ENCODE data around the gene NEMP2. TPM values are rescaled to one million over a fixed set of nuclear protein-coding genes. Genes with fewer than 3 reads are reported as not detected.

NEMP2 gene
- total RNA-seq, 1 donor from 2014 or later = 9.8 TPM

DNA sequence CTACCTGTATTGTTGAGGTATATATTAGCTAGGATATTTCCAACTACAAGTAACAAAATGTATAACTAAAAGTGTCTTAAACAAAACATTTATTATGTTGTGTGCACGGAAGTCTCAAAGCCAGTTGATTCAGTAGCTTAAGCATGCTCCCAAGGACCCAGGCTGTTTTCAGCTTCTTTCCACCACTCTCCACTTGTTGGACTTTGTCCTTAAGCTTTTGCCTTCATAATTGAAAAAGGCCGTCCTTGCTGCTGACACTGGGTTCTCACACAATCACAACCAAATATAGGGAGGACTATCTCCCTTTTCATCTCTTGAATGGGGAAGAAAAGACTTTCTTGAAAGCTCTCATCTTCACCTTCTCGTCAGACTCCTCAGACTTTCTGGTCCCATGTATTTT, 12.2 kb upstream of the NEMP2 start:
- H3K9me3 Mint-ChIP-seq = peaks cover 3% of the 10 kb centered on the region
- TF ChIP-seq, protein P1, sequence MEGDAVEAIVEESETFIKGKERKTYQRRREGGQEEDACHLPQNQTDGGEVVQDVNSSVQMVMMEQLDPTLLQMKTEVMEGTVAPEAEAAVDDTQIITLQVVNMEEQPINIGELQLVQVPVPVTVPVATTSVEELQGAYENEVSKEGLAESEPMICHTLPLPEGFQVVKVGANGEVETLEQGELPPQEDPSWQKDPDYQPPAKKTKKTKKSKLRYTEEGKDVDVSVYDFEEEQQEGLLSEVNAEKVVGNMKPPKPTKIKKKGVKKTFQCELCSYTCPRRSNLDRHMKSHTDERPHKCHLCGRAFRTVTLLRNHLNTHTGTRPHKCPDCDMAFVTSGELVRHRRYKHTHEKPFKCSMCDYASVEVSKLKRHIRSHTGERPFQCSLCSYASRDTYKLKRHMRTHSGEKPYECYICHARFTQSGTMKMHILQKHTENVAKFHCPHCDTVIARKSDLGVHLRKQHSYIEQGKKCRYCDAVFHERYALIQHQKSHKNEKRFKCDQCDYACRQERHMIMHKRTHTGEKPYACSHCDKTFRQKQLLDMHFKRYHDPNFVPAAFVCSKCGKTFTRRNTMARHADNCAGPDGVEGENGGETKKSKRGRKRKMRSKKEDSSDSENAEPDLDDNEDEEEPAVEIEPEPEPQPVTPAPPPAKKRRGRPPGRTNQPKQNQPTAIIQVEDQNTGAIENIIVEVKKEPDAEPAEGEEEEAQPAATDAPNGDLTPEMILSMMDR (conservative IDR thresholded peaks at IDR 0.05) = no peak
- H3K4me3 Mint-ChIP-seq = no peak overlapping the region
- H3K36me3 Mint-ChIP-seq (ENCODE audit: low read depth) = peaks cover 15% of the 10 kb centered on the region
- peaks cover 8% of the 10 kb centered on the region for H3K4me1 Mint-ChIP-seq
- no peak overlapping the region for H3K27ac Mint-ChIP-seq (ENCODE audit: unreplicated experiment)
- DNase-seq (ENCODE audit: low read depth, low spot score) = no peak
- no peaks in the 10 kb centered on the region for H3K27me3 Mint-ChIP-seq (ENCODE audit: low read depth)

DNA sequence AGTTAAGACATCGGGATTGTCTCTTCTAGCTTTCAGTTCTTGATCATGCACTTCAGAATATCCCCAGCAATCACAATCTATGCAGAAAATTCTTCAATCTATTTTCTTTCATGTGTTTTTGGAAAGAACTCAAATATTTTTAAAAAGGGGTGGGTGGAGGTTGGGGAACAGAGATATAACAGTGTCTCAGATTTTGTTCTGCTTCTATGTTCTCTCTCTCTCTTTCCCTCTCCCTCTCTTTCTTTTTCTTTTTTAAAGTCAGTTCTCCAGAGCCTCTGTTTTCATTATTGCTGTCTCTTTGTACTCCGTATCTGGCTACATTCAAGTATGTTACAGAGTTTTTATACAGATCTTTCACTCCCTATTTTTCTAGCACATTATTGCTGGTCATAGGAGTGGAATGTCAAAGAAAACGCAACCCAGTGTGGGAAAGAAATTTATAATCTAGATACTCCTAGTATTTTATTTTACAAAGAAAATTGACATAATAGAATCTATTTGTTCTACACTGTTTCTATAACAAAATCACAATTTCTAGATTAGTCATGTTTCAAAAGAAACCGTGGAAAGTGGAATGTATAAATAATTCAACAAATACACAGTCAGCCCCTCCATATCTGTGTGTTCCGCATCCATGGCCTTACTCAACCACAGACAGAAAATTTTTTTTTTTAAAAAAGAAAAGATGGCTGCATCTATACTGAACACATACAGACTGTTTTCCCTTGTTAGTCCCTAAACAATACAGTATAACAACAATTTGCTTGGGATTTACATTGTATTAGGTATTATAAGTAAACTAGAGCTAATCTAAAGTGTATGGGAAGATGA, 11.2 kb upstream of the NEMP2 start:
- H3K9me3 Mint-ChIP-seq = peaks cover 9% of the 10 kb centered on the region
- H3K36me3 Mint-ChIP-seq (ENCODE audit: low read depth) = peaks cover 21% of the 10 kb centered on the region
- DNase-seq (ENCODE audit: low read depth, low spot score) = no peak
- no peak overlapping the region for H3K4me3 Mint-ChIP-seq
- TF ChIP-seq, protein P1 (conservative IDR thresholded peaks at IDR 0.05) = no peak
- no peak overlapping the region for H3K27ac Mint-ChIP-seq (ENCODE audit: unreplicated experiment)
- peaks cover 8% of the 10 kb centered on the region for H3K4me1 Mint-ChIP-seq
- no peaks in the 10 kb centered on the region for H3K27me3 Mint-ChIP-seq (ENCODE audit: low read depth)

DNA sequence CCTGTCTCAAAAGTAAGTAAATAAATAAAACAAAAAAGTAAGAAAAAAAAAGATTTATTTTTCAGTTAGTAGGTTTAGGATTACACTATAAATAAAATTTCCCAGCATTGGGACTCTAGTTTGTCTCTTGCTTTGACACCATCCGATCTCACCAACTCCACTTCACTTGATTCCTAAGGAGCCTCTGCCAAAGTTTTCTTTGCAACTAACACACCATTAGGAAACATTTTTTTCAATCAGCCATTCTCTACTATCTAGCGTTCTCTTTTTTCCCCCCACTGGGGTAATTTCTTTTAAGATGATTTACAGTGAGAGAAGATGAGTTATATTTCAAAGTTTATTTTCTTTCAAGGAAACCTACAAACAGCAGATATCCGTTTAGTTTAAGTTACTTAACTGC, 10.6 kb upstream of the NEMP2 start:
- no peaks in the 10 kb centered on the region for H3K27me3 Mint-ChIP-seq (ENCODE audit: low read depth)
- peaks cover 12% of the 10 kb centered on the region for H3K9me3 Mint-ChIP-seq
- DNase-seq (ENCODE audit: low read depth, low spot score) = no peak
- peaks cover 26% of the 10 kb centered on the region for H3K36me3 Mint-ChIP-seq (ENCODE audit: low read depth)
- no peak overlapping the region for H3K27ac Mint-ChIP-seq (ENCODE audit: unreplicated experiment)
- H3K4me1 Mint-ChIP-seq = peaks cover 8% of the 10 kb centered on the region
- H3K4me3 Mint-ChIP-seq = no peak overlapping the region
- TF ChIP-seq, protein P1 (conservative IDR thresholded peaks at IDR 0.05) = no peak

DNA sequence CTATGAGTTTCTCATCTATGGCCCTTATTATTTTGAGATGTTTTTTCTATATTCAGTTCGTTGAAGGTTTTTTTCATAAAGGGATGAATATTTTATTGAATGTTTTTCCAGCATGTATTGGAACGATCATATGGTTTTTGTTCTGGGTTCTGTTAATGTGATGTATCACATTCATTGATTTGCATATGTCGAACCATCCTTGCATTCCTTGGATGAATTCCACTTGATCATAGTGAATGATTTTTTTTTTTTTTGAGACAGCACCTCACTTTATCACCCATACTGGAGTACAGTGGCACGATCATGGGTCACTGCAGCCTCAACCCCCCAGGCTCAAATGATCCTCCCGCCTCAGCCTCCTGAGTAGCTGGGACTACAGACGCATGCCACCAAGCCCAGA, 5.5 kb upstream of the NEMP2 start:
- Mint-ChIP-seq H3K9me3 (peaks cover 28% of the 10 kb centered on the region), H3K36me3 (ENCODE audit: low read depth) (peaks cover 53% of the 10 kb centered on the region), H3K27me3 (ENCODE audit: low read depth) (no peaks in the 10 kb centered on the region), H3K4me1 (peaks cover 16% of the 10 kb centered on the region), H3K4me3 (no peak overlapping the region), H3K27ac (ENCODE audit: unreplicated experiment) (no peak overlapping the region)
- TF ChIP-seq, protein P1 (conservative IDR thresholded peaks at IDR 0.05) = no peak
- DNase-seq (ENCODE audit: low read depth, low spot score) = no peak

DNA sequence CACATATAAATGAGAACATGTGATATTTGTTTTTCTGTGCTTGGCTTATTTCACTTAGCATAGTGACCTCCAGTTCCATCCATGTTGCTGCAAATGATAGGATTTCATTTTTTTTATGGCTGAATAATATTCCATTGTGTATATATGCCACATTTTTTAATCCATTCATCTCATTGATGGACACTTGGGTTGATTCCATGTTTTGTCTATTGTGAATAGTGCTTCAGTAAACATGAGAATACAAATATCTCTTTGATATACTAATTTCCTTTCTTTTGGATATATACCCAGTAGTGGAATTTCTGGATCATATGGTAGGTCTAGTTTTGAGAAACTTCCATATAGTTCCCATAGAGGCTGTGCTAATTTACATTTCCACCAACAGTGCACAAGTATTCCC, 3.7 kb upstream of the NEMP2 start:
- Mint-ChIP-seq H3K27me3 (ENCODE audit: low read depth) (no peaks in the 10 kb centered on the region), H3K4me3 (no peak overlapping the region), H3K9me3 (peaks cover 28% of the 10 kb centered on the region), H3K36me3 (ENCODE audit: low read depth) (peaks cover 53% of the 10 kb centered on the region), H3K4me1 (peaks cover 26% of the 10 kb centered on the region), H3K27ac (ENCODE audit: unreplicated experiment) (no peak overlapping the region)
- DNase-seq (ENCODE audit: low read depth, low spot score) = no peak
- TF ChIP-seq, protein P1 (conservative IDR thresholded peaks at IDR 0.05) = no peak
